ENCODE results near the gene FAM171A2. TPM values are rescaled to one million over a fixed set of nuclear protein-coding genes. Genes with fewer than 3 reads are reported as not detected.
"Not testable (repeated sequence)": the region's sequence is repeated elsewhere in the genome, so short reads cannot be mapped to it uniquely, and the experiment has no call there.

FAM171A2 gene
- polyA plus RNA-seq, 3 donors: 23.9 to 45.2 (median 36.9) TPM

GRCh38 chr17:44368391-44369243 is 5.0 kb upstream of the FAM171A2 start:
- not testable (repeated sequence) for DNase-seq (ENCODE audit: extremely low read depth in 1 of 11, low read depth in 9 of 11, low spot score in 4 of 11)

- DNase-seq (ENCODE audit: extremely low read depth in 1 of 11, low read depth in 9 of 11, low spot score in 4 of 11): no peak
These were observed 3.8 kb upstream of the FAM171A2 start for GRCh38 chr17:44367231-44367979.

GRCh38 chr17:44365051-44365450 is 1.4 kb upstream of the FAM171A2 start:
- not testable (repeated sequence) for DNase-seq (ENCODE audit: extremely low read depth in 1 of 11, low read depth in 9 of 11, low spot score in 4 of 11)

GRCh38 chr17:44362949-44363612 is 572 bp downstream of the FAM171A2 start:
- peak in 1 of 11 donors; percentile 23 for DNase-seq (ENCODE audit: extremely low read depth in 1 of 11, low read depth in 9 of 11, low spot score in 4 of 11)

- DNase-seq (ENCODE audit: extremely low read depth in 1 of 11, low read depth in 9 of 11, low spot score in 4 of 11): no peak
These were observed 1.1 kb downstream of the FAM171A2 start for GRCh38 chr17:44362459-44362948.

GRCh38 chr17:44361292-44362260 is 2.1 kb downstream of the FAM171A2 start:
- no peak for DNase-seq (ENCODE audit: extremely low read depth in 1 of 11, low read depth in 9 of 11, low spot score in 4 of 11)

- peak in 4 of 11 donors; percentile 68 to 86 (median 77) for DNase-seq (ENCODE audit: extremely low read depth in 1 of 11, low read depth in 9 of 11, low spot score in 4 of 11)
These were observed 2.8 kb downstream of the FAM171A2 start for GRCh38 chr17:44360826-44361225.

GRCh38 chr17:44360144-44360533 is 3.5 kb downstream of the FAM171A2 start:
- no peak for DNase-seq (ENCODE audit: extremely low read depth in 1 of 11, low read depth in 9 of 11, low spot score in 4 of 11)

- DNase-seq (ENCODE audit: extremely low read depth in 1 of 11, low read depth in 9 of 11, low spot score in 4 of 11): no peak
These were observed 4.1 kb downstream of the FAM171A2 start for GRCh38 chr17:44359458-44360143.

GRCh38 chr17:44359006-44359405 is 4.6 kb downstream of the FAM171A2 start:
- no peak for DNase-seq (ENCODE audit: extremely low read depth in 1 of 11, low read depth in 9 of 11, low spot score in 4 of 11)

GRCh38 chr17:44358066-44358465 is 5.6 kb downstream of the FAM171A2 start:
- no peak for DNase-seq (ENCODE audit: extremely low read depth in 1 of 11, low read depth in 9 of 11, low spot score in 4 of 11)

- no peak for DNase-seq (ENCODE audit: extremely low read depth in 1 of 11, low read depth in 9 of 11, low spot score in 4 of 11)
These were observed 7.4 kb downstream of the FAM171A2 start for GRCh38 chr17:44356241-44356640.

- no peak for DNase-seq (ENCODE audit: extremely low read depth in 1 of 11, low read depth in 9 of 11, low spot score in 4 of 11)
These were observed 8.0 kb downstream of the FAM171A2 start for GRCh38 chr17:44355642-44356099.

GRCh38 chr17:44354582-44355561 is 8.8 kb downstream of the FAM171A2 start:
- no peak for DNase-seq (ENCODE audit: extremely low read depth in 1 of 11, low read depth in 9 of 11, low spot score in 4 of 11)

- no peak for DNase-seq (ENCODE audit: extremely low read depth in 1 of 11, low read depth in 9 of 11, low spot score in 4 of 11)
These were observed 9.9 kb downstream of the FAM171A2 start for GRCh38 chr17:44353672-44354331.

All from renal cortex interstitium (tissue), 11 donors.